HL-60/S4 treated with phorbol 12-myristate 13-acetate at 8.2 ng/mL for 4 days and 3 days (cell line): ENCODE data around the gene HBZ.
"Not testable (repeated sequence)": the region's sequence is repeated elsewhere in the genome, so short reads cannot be mapped to it uniquely, and the experiment has no call there.

Experiments used
- in situ Hi-C: fragments of 300-500 bp; cut with MboI; formaldehyde crosslinking; loops from 2 replicates; pipeline ENCODE4 v1.15.0; 2022; ENCODE audit warnings: low sequenced_read_pairs

HBZ gene

DNA sequence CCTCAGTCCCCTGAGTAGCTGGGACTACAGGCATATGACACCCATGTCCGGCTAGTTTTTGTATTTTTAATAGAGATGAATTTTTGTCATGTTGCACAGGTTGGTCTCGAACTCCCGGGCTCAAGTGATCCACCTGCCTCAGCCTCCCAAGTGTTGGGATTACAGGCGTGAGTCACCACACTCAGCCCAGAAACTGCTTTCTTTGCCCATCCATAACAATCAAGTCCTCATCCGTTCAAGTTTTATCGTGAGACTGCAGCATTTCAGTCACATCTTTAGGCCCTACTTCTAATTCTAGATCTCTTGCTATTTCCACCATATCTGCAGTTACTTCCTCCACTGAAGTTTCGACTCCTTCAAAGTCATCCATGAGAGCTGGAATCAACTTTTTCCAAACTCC is 20.3 kb upstream of the HBZ start:
- in situ Hi-C loops = no loop called here

DNA sequence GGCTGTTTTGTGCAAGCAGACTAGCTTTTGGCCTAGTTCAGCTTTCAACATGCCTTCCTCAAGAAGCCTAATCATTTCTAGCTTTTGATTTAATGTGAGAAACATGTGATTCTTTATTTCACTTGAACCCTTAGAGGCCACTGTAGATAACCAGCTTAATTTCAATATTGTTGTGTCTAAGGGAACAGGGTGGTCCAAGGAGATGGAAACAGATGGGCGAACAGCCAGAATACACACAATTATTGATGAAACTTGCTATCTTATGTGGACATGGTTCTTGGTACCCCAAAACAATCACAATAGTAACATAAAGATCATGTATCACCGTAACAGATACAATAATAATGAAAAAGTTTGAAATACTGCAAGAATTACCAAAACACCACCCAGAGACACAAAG is 18.7 kb upstream of the HBZ start:
- in situ Hi-C loops = no loop called here

DNA sequence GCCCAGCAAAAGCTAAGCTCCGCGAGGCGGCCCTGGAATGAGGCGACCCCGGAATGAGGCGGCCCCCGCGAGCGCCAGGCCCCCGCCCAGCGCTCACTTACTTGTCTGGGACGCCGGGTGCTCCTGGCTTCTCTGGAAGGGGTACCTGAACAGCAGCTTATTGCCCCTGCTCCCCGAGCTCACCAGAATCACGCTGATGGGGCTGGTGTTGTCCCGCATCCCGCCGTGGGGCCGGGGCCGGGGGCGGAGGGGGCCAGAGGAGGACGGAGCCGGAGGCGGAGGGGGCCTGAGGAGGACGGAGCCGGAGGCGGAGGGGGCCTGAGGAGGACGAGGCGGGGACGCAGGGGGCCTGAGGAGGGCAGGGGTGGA is 14.4 kb upstream of the HBZ start:
- in situ Hi-C loops = no loop called here

DNA sequence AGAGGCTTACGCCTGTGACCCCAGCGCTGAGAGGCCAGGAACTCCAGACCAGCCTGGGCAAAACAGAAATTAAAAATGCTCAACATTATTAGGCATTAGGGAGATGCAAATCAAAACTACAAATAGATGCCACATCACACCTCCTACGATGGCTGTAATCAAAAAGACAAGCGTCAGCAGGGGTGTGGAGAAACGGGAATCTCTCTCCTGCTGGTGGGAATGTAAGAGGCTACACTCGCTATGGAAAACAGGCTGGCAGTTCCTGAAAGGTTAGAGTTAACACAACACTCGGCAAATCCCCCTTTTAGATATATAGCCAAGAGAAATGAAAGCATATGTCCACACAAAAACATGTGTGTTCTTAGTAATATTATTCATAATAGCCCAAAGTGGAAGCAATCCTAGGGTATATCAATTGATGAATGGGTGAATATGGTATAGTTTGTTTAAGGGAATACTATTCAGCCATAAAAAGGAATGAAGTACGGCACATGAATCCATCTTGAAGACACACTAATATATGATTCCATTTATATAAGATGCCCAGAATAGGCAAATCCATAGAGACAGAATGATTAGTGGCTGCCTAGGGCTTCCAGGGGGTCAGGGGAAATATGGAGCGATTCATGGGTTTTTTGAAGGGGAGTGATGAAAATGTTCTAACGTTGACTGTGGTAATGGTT is 12.1 kb upstream of the HBZ start:
- in situ Hi-C loops = no loop called here

DNA sequence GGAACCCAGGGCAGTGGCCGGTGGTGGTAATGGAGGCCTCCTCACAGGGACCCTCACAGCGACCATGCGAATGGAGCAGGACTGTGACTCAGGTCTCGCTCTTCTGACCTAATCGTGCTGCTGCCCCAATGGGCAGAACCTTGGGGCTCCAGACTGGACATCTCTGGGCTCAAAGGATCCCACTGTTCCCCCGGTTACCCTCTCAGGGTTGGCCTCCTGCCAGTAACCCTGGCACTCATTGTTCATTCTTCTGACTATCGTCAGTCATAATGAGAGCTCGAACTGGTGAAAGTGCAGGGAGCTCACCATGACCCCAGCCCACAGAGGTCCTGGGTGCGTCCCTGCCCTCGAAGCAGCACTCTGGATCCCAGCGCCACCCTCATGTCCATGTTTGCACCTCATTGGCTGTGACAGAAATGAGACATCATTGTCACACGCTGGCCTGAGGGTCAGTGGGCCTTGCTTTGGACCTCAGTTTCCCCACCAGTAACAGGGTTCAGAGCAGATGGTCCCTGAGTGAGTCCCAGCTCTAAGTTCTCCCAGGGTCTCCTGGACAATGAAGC is 10.0 kb upstream of the HBZ start:
- in situ Hi-C loops = no loop called here

DNA sequence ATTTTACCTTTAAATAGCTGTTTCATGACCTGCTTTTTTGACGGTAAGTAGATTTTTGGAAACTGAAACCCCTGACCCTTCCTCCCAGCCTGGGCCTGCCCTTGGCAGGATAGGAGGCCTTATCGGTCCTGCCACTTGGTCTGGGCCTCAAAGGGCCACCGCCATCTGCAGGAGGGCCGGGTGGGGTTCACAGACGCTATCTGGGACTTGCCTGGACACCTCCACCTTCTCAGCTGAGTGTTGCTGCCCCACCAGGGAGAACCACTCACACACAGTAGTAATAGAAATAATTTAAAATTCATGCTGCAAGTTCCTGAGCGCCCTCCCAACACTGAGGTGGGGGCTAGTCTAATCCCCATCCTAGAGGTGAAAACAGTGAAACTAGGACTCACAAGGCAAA is 9.4 kb upstream of the HBZ start:
- in situ Hi-C loops = no loop called here

DNA sequence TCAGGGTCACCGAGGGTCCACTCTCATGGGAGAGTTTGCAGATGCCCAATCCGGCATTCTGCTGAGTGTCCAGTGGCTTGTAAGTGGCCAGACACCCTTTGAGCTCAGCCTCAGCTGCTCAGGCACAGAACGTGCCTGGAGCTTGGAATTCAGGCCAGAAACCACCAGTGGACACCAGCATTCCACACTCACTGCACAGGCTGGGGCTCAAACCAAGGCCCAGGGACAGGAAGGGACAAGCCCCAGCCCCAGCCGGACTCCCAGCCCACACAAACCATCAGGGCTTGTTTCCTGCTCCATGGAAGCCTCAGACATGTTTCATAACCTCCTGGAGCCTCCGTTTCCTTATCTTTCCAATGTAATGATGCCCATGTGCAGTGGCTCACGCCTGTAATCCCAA is 9.0 kb upstream of the HBZ start:
- in situ Hi-C loops = no loop called here

DNA sequence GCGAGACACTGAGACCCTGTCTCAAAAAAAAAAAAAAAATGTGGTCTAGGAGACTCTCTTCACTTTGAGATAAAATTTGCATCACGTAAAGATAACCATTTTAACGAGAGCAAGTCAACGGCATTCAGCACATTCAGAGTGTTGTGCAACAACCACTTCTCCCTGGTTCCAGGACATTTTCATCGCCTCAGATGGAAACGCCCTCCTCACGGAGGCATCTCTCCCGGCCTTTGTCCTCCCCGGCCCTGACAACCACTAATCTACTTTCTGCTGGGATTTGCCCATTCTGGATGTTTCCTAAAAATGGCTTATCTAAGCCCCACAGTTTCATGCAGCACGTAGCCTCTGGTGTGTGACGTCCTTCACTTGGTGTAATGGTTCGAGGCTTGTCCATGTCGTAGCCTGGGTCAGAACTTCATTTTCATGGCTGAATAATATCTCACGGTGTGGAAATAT is 7.6 kb upstream of the HBZ start:
- in situ Hi-C loops = no loop called here

DNA sequence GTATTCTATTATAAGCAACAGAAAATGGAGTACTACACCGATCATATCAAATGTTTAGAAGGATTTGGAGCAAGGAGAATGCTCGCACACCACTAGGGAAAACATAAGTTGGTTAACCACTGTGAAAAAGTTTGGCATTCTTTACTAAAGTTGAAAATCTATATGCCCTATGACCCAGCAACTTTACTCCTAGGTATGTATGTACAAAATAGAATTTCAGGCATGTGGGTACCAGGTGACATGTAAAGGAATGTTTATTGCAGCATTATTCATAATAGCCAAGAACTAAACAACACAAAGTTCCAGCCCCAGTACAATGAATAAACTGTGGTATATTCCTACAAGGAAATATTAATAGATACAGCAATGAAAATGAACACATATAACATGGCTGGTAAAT is 5.8 kb upstream of the HBZ start:
- in situ Hi-C loops = no loop called here

DNA sequence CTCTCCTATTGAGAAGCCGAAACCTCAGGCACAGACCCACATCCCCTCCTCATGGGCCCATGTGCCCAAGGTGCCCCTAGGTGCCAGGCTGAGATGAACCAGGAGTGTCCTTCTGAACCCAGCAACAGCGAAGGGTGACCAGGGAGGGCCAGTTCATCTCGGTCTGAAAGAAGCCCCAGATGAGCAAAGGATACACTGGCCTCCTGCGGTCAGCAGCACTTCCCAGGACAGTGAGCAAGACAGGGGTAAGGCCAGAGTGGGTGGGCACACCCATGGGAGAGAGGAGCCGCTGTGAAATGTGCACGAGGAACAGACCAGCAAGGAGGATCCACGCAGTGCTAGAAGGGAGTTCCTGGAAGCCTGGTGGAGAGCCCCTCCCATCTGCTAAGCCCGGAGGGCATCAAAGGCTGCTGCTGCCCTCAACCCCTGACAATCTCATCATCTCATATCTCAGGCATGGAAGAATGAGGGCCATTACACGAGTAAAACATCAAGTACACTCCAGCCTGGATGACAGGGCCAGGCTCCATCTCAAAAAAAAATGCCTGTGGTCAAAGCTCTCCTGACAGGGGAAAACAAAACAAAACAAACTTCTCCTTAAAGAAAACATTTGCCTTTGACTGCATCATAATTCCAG is 3.3 kb upstream of the HBZ start:
- in situ Hi-C loops = no loop called here

DNA sequence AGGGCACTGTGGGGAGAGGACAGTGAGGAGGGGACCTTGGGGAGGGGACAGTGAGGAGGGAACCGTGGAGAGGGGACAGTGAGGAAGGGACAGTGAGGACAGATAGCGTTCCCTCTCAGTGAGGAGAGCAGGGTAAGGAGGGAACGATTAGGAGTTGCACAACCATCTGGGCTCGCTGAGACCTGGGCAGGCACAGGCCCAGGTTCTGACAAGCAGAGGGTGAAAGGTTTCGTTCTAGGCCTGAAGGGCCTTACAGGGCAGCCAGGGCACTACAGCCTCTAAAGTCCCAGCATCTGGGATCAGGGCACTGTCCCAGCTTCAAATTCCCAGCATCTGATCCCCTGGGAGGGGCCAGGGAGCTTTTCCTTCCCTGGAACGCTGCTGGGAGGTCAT is 681 bp downstream of the HBZ start:
- in situ Hi-C loops = not testable (repeated sequence)

DNA sequence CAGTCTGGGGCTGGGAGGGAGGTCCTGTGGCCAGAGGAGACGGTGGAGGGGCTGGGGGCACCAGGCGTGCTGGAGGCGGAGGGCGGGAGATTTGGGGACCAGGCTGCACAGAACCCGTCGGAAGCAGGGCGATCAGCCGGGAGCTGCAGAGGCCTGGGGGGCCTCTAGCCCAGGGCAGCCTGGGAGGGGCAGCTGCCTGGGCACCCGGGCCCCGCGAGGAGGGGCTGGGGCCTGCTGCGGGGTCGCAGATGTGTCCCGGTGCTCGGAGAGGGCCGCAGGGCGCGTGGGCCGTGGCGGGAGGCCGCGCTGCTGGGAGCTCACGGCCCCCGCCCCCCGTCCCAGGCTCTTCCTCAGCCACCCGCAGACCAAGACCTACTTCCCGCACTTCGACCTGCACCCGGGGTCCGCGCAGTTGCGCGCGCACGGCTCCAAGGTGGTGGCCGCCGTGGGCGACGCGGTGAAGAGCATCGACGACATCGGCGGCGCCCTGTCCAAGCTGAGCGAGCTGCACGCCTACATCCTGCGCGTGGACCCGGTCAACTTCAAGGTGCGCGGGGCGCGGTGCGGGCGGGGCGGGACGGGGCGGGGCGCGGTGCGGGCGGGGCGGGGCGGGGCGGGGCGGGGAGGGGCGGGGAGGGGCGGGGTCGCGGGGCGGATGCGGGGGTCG is 1.2 kb downstream of the HBZ start:
- in situ Hi-C loops = not testable (repeated sequence)

DNA sequence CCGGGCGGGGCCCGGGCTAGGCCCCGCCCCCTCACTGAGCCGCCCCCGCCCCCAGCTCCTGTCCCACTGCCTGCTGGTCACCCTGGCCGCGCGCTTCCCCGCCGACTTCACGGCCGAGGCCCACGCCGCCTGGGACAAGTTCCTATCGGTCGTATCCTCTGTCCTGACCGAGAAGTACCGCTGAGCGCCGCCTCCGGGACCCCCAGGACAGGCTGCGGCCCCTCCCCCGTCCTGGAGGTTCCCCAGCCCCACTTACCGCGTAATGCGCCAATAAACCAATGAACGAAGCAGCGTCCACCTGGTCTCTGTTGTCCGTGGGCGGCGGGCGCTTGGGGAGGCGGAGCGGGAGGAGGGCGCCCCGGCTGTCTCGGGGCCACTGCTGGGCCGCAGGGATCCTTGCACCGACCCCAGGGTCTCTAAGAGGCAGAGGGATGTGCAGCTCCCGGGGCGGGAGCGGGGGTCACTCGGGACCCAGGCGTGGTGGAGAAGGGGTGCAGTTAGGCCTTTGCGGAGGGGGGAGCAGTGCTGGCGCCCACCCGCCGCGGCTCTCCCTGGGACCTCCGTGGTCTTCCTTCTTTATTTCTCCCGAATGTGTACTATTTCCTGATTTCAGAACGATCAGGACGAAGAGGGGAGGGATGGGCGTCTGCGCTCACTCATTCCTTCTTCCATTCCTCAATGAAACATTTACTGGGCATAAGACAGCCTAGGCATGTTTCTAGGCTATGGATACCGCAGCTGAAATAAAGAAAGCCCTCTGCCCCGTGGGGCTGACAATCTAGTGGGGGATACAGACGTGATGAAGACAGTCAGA is 2.0 kb downstream of the HBZ start:
- in situ Hi-C loops = no loop called here

DNA sequence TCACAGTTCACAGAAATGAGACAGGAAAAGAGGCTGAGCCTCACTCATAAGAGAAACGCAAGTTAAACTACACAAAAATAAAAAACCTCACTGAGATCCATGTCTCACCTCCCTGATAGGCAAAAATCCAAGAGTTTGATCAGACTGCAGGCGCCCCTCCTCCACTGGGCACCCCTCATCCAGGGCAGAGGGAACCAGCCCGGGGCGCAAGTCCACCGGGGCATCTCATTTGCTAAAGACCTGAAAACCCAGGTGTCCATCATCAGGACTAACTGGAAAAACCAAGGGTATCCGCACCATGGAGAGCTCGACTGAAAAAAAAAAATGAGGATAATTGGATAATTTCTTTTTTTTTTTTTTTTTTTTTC is 2.6 kb downstream of the HBZ start:
- in situ Hi-C loops = no loop called here

DNA sequence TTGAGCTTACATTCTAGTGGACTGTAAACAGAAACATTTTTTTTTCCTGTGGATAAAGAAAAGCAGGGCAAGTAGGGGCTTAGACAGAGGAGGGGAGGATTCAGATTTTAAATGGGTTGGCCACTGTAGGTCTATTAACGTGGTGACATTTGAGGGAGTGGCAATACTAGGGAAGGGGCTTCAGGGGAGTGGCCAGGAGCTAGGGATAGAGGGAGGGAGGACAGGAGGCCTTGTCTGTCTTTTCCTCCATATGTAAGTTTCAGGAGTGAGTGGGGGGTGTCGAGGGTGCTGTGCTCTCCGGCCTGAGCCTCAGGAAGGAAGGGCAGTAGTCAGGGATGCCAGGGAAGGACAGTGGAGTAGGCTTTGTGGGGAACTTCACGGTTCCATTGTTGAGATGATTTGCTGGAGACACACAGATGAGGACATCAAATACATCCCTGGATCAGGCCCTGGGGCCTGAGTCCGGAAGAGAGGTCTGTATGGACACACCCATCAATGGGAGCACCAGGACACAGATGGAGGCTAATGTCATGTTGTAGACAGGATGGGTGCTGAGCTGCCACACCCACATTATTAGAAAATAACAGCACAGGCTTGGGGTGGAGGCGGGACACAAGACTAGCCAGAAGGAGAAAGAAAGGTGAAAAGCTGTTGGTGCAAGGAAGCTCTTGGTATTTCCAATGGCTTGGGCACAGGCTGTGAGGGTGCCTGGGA is 6.8 kb downstream of the HBZ start:
- in situ Hi-C loops = no loop called here

DNA sequence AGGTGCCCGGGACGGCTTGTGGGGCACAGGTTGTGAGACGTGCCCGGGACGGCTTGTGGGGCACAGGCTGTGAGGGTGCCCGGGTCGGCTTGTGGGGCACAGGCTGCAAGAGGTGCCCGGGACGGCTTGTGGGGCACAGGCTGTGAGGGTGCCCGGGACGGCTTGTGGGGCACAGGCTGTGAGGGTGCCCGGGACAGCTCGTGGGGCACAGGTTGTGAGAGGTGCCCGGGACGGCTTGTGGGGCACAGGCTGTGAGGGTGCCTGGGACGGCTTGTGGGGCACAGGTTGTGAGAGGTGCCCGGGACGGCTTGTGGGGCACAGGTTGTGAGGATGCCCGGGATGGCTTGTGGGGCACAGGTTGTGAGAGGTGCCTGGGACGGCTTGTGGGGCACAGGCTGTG is 7.8 kb downstream of the HBZ start:
- in situ Hi-C loops = not testable (repeated sequence)

DNA sequence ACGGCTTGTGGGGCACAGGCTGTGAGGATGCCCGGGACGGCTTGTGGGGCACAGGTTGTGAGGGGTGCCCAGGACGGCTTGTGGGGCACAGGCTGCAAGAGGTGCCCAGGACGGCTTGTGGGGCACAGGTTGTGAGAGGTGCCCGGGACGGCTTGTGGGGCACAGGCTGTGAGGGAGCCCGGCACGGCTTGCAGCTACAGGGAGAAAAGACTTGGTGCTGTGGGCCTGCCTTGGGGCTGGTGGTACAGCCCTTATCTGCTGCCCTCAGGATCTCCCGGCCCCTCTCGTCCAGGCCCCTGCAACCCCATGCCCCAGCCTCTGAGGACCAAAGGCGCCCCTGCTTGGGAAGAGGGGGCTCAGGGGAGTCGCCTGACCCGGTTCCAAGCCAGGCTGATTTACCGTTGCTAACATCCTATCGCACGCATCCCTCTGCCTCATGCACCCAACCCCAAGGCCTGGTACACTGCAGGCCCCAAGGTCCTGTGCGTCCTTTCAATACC is 8.3 kb downstream of the HBZ start:
- in situ Hi-C loops = no loop called here

DNA sequence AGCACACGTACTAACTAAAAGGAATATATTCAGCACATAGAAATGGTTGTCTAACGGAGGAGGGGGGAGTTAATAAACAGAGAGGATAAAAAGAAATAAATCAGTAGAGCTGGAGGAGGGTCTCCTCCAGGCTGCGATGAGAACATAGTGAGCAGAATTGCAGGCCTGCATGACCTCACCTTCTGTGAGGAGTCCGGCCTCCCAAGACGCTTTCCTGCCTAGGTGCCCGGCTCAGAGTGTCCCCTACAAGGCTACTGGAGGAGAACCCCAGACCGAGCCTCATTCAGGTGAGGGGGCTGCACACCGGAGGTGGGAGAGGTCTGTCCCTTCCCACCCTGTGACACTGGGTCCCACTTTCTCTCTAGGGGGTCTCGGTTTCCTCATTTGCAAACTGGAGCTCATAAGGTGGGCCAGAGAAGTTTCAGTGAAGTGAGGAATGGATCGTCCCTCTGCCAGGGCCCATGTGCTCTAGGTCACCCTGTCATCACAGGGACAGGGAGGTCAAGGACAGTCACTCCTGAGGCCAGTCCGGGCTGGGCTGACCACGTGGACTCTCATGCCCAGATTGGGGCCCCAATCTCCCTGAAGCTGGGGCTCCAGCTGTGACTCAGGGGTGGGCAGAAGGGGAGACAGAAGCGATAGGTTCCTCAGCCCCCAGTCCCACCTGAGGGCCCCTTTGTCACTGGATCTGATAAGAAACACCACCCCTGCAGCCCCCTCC is 10.0 kb downstream of the HBZ start:
- in situ Hi-C loops = no loop called here

DNA sequence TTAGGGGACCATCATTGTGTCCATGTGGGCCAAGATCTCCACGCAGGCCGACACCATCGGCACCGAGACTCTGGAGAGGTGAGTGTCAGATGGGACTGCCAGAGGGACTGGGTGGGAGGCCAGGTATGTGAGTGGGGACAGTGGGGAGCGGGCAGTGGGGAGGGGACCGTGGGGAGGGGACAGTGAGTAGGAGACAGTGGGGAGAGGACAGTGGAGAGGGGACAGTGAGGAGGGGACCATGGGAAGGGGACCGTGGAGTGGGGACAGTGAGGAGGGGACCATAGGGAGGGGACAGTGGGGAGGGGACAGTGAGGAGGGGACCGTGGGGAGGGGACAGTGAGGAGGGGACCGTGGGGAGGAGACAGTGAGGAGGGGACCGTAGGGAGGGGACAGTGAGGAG is 10.7 kb downstream of the HBZ start:
- in situ Hi-C loops = not testable (repeated sequence)

DNA sequence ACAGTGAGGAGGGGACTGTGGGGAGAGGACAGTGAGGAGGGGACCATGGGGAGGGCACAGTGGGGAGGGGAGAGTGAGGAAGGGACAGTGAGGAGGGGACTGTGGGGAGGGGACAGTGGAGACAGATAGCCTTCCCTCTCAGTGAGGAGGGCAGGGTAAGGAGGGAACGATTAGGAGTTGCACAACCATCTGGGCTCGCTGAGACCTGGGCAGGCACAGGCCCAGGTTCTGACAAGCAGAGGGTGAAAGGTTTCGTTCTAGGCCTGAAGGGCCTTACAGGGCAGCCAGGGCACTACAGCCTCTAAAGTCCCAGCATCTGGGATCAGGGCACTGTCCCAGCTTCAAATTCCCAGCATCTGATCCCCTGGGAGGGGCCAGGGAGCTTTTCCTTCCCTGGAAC is 11.3 kb downstream of the HBZ start:
- in situ Hi-C loops = not testable (repeated sequence)
